ENCODE measurements around the gene KMT5C.

GRCh38 chr19:55365245-55365644 lies 25.6 kb downstream of the KMT5C start:
- TF ChIP-seq CTCF (IDR thresholded peaks at IDR 0.05; ENCODE audit: low read depth, low read length): no peak
- no peak for TF ChIP-seq MAX (IDR thresholded peaks at IDR 0.05; ENCODE audit: low read depth, low read length)
- TF ChIP-seq POLR2A (IDR thresholded peaks at IDR 0.05; ENCODE audit: extremely low read depth, insufficient read length): no peak
- no peak for TF ChIP-seq MYC (IDR thresholded peaks at IDR 0.05; ENCODE audit: low read depth, low read length)
